ENCODE data around the gene RASGRP1.

DNA sequence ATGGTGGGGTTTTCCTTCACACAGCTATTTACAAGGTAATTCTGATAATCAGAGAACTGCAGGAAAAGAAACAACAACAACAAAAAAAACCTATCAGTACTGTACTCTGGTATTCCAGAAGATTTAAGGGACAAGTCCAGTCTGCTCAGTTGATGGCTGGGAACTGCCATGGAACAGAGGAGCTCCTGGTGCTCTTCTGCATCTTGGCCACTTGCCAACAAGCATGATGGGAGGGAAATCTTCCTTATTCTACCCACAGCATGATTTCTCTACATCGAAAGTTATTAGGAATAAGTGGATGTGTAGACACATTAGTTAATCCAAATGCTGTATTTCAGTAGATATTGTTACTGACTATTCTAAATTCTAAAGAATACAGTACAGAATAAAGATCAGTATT lies 51.7 kb downstream of the RASGRP1 start:
- TF ChIP-seq, protein P1, sequence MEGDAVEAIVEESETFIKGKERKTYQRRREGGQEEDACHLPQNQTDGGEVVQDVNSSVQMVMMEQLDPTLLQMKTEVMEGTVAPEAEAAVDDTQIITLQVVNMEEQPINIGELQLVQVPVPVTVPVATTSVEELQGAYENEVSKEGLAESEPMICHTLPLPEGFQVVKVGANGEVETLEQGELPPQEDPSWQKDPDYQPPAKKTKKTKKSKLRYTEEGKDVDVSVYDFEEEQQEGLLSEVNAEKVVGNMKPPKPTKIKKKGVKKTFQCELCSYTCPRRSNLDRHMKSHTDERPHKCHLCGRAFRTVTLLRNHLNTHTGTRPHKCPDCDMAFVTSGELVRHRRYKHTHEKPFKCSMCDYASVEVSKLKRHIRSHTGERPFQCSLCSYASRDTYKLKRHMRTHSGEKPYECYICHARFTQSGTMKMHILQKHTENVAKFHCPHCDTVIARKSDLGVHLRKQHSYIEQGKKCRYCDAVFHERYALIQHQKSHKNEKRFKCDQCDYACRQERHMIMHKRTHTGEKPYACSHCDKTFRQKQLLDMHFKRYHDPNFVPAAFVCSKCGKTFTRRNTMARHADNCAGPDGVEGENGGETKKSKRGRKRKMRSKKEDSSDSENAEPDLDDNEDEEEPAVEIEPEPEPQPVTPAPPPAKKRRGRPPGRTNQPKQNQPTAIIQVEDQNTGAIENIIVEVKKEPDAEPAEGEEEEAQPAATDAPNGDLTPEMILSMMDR (IDR thresholded peaks at IDR 0.05 in 8 of 11, conservative IDR thresholded peaks at IDR 0.05 in 3 of 11): no peak
- TF ChIP-seq POLR2AphosphoS5 (IDR thresholded peaks at IDR 0.05) (no peak), POLR2A (IDR thresholded peaks at IDR 0.05) (no peak)
